HG03575 (cell line): Measurements from ENCODE around the gene YARS2.
"Not testable (repeated sequence)": the region's sequence is repeated elsewhere in the genome, so short reads cannot be mapped to it uniquely, and the experiment has no call there.

Experiments used
- ATAC-seq: cut with Tn5 transposase; IDR thresholded peaks from one replicate; pipeline ENCODE4 v1.9.1; 2021; ENCODE audit not compliant: unreplicated experiment, insufficient number of reproducible peaks, low FRiP score; ENCODE audit errors: extremely low read depth

The YARS2 gene

DNA sequence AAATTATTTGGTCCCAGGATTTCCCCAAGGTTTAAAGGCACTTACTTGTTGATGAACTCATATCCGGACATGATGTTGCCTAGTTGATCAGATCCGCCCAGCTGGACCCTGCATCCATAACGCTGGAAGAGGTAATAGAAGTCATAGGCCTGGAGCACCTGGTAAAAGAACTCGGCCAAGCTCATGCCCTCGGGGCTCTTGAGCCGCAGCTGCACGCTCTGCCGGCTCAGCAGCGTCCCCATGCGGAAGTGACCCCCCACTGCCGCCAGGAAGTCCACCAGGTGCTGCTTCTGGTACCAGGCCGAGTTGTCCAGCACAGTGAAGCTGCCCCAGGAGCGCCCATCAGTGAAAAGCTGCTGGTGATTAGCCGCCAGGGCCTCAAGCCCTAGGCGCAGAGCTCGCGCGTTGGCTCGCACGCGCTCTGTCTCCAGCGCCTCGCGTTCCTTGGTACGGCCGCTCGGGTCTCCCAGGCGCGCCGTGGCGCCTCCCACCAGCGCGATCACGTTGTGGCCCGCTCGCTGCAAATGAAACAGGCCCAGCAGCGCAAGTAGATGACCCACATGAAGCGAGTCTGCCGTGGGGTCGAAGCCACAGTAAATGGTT, 545 bp downstream of the YARS2 start:
- peak; percentile 34 for ATAC-seq

DNA sequence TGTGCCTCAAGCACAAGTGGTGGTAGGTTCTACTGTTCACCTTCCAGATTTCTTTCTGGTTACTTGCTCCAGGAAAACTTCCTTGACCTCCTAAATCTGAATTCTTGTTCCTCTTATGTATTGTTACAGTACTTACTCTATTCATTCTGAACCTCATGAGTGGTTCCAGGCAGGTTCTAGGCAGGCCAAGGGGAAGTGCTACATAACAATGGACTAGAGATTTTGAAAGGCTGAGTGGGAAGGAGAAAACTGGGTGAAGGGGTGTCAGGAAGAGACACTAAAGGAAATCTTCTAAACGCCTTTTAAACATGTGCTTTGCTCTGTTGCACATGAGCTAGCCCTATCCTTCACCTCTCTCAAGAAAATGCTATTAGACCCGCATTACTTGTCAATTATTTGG, 1.6 kb downstream of the YARS2 start:
- no peak for ATAC-seq

- ATAC-seq: no peak
Observed at GRCh38 chr12:32753605-32754004, 2.1 kb downstream of the YARS2 start.

- ATAC-seq: no peak
Observed at GRCh38 chr12:32743264-32743663, 12.4 kb downstream of the YARS2 start.

DNA sequence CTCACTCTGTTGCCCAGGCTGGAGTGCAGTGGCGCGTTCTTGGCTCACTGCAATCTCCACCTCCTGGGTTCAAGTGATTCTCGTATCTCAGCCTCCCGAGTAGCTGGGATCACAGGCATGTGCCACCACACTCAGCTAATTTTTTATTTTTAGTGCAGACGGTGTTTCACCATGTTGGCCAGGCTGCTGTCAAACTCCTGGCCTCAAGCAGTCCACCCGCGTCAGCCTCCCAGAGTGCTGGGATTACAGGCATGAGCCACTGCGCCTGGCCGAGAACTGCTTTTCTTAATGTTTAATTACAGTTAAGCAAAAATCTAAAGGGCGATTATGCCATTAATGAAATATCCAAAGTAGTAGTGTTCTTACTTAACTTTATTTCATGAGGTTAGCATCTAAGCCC, 13.6 kb downstream of the YARS2 start:
- no peak for ATAC-seq

GRCh38 chr12:32739279-32739678, 16.4 kb downstream of the YARS2 start:
- ATAC-seq: no peak

GRCh38 chr12:32737715-32738114, 18.0 kb downstream of the YARS2 start:
- no peak for ATAC-seq

- no peak for ATAC-seq
Observed at GRCh38 chr12:32736445-32736844, 19.3 kb downstream of the YARS2 start.

DNA sequence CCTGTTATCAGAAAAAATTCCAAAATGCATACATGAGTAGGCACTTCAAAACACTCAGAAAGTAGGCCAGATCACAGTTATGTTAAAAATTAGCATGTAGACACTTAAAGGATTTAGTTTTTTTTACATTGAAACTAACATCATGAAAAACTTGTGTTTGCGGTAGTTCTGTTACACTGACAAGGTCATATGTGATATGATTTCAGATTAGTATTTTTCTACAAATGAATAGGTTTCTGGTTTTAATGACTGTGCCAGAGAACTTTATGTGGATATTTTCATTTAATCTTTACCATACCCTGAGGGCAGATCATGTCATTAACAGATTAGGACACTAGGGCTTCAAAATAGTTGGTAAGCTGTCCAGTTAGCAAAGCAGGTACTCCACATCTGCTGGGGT, 20.7 kb downstream of the YARS2 start:
- ATAC-seq: no peak

GRCh38 chr12:32727237-32727636, 28.5 kb downstream of the YARS2 start:
- ATAC-seq: no peak

DNA sequence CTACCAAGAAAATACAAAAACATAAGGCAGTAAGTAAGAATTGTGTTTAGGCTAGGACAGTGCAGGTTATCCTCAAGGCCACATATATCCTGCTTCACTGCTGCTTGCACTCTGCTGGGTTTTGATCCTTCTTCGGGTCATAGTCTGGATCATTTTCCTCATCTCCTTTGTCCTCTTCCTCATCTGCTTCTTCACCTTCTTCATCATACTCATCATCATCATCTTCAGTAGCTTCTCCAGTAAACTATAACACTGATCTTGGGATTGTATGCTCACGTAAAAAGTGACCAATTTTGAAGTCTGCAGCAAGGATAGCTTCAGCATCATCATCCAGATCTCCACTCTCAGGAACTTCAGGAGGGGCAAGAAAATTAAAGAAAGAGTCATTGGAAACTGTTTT, 29.4 kb downstream of the YARS2 start:
- no peak for ATAC-seq

DNA sequence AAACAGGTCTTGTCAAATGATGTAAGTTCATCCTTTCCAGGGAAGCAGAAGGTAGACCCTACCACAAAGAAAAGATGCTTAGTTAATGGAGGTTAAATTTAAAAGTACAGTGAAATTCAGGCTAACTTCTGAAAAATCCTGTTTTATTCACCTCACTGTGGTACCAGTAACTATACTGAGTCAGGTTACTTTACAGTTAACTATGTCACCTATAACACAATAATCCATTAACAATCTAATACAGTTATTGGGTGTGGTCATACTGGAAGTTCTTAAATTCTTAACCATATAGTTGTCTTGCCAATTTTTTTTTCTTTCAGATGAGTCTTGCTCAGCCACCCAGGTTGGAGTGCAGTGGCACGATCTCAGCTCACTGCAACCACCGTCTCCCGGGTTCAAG, 30.4 kb downstream of the YARS2 start:
- not testable (repeated sequence) for ATAC-seq

DNA sequence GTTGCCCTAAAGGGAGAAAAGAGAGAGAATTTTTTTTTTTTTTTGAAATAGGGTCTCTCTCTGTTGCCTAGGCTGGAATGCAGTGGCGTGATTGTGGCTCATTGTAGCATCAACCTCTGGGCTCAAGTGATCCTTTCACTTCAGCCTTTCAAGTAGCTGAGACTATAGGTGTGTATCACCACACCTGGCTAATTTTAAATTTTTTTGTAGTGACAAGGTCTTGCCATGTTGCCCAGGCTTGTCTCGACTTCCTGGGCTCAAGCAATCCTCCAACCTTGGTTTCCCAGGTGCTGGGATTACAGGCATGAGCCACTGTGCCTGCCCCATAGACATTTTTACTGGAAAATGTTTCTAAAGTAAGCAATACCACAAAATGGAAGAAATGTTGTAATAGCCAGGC, 36.8 kb downstream of the YARS2 start:
- ATAC-seq: no peak

GRCh38 chr12:32714772-32715171, 40.9 kb downstream of the YARS2 start:
- no peak for ATAC-seq

- no peak for ATAC-seq
Observed at GRCh38 chr12:32708926-32709325, 46.8 kb downstream of the YARS2 start.

GRCh38 chr12:32706335-32707024, 49.2 kb downstream of the YARS2 start:
- no peak for ATAC-seq

DNA sequence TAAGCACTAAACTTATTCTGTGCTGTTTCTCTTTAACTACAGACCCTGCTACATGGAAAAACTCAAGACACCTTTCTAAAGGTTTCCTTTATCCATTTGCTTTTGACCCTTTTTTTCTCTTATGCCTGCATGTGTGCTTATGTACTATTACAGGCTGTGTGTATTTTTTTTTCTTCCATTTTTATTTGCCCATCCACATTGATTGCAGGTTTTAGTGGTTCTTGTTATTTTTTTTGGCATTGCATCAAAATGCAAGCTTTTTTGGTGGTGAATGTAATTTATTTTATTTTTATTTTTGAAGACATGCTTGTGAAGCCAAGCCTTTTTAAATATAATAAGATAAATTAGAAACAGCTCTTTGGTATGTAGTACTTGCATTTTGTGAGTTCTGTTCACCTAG, 49.9 kb downstream of the YARS2 start:
- ATAC-seq: no peak

DNA sequence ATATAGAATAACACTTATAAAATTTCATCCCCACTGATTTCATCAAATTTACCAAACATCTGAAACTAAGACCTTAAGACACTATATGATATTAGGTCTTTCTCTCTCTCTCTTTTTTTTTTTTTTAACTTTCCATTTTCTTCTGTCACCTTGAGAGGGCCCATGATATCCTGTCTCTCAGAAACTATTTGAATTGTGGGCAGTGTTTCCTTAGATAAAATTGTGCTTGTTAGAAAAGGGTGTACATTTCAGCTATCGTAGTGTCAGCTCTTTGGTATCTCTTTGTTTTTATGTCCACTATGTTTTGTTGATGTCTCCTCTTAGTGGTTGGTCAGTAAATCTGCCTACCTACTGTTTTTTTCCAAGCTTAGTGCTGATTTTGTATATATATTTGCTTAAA, 52.8 kb downstream of the YARS2 start:
- no peak for ATAC-seq

- no peak for ATAC-seq
Observed at GRCh38 chr12:32702473-32702872, 53.2 kb downstream of the YARS2 start.

GRCh38 chr12:32699437-32699836, 56.3 kb downstream of the YARS2 start:
- ATAC-seq: not testable (repeated sequence)

DNA sequence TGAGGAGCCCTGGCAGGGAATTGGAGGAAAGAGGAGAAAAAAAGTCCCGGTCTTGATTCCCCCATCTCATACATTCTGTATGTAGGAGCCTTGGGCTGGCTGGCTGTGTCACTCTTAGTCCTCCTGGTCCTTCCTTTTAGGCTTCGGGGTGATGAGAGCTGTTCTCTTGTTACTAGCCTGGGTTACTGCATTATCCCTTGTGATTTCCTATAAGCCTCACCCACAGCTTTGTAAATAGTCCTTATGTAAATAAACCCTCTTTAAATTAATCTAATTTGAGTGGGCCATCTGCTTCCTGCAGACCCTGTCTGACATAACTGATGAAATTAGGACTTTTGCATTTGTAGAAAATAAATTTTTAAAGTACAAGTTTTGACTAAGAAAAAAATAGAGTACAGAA, 57.4 kb downstream of the YARS2 start:
- no peak for ATAC-seq
